Measurements from ENCODE around the gene COL17A1.
A peak's percentile ranks its signal among the peaks of the same experiment; 100 is the strongest.

COL17A1 gene

GRCh38 chr10:104046651-104047050, 39.0 kb downstream of the COL17A1 start:
- DNase-seq (ENCODE audit: low read depth in 2 of 2): no peak
- TF ChIP-seq CTCF (IDR thresholded peaks at IDR 0.05; ENCODE audit: low read depth, low read length): no peak
- H3K4me3 ChIP-seq (replicated peaks in 1 of 2; ENCODE audit: low read depth in 2 of 2, low read length in 2 of 2): no peak overlapping the region

GRCh38 chr10:104045151-104046089, 40.3 kb downstream of the COL17A1 start:
- peak; percentile 86 to 88 for DNase-seq (ENCODE audit: low read depth in 2 of 2)
- H3K4me3 ChIP-seq (replicated peaks in 1 of 2; ENCODE audit: low read depth in 2 of 2, low read length in 2 of 2): no peak overlapping the region
- TF ChIP-seq CTCF (IDR thresholded peaks at IDR 0.05; ENCODE audit: low read depth, low read length): peak; percentile 88

- no peak for TF ChIP-seq CTCF (IDR thresholded peaks at IDR 0.05; ENCODE audit: low read depth, low read length)
- no peak overlapping the region for H3K4me3 ChIP-seq (replicated peaks in 1 of 2; ENCODE audit: low read depth in 2 of 2, low read length in 2 of 2)
- no peak for DNase-seq (ENCODE audit: low read depth in 2 of 2)
Measured at GRCh38 chr10:104043854-104044253, 41.8 kb downstream of the COL17A1 start.

GRCh38 chr10:104043185-104043830, 42.4 kb downstream of the COL17A1 start:
- no peak for TF ChIP-seq CTCF (IDR thresholded peaks at IDR 0.05; ENCODE audit: low read depth, low read length)
- H3K4me3 ChIP-seq (replicated peaks in 1 of 2; ENCODE audit: low read depth in 2 of 2, low read length in 2 of 2): no peak overlapping the region
- DNase-seq (ENCODE audit: low read depth in 2 of 2): peak in 1 of 2 donors; percentile 35

GRCh38 chr10:104041891-104042535, 43.7 kb downstream of the COL17A1 start:
- no peak overlapping the region for H3K4me3 ChIP-seq (replicated peaks in 1 of 2; ENCODE audit: low read depth in 2 of 2, low read length in 2 of 2)
- TF ChIP-seq CTCF (IDR thresholded peaks at IDR 0.05; ENCODE audit: low read depth, low read length): no peak
- DNase-seq (ENCODE audit: low read depth in 2 of 2): no peak

- H3K4me3 ChIP-seq (replicated peaks in 1 of 2; ENCODE audit: low read depth in 2 of 2, low read length in 2 of 2): no peak overlapping the region
- no peak for DNase-seq (ENCODE audit: low read depth in 2 of 2)
- no peak for TF ChIP-seq CTCF (IDR thresholded peaks at IDR 0.05; ENCODE audit: low read depth, low read length)
Measured at GRCh38 chr10:104040862-104041789, 44.6 kb downstream of the COL17A1 start.

All from cardiac fibroblast (primary cell).